ENCODE measurements around the gene RPS6KA3.

DNA sequence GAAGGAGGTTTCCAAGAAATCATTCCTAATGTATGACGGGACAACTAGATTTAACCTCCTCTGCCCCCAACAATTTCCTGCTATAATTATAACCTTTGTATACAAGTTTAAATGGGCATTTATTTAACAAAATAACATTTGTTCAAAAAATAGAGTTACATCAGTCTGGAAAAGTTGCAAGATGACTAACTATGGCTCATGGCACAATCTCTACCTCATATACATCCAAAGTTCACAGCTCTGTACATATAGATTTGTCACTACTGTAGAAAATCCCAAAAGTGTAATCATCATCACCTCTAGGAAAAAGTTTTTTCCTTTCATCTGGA lies 3.8 kb upstream of the RPS6KA3 start:
- TF ChIP-seq, protein P1, sequence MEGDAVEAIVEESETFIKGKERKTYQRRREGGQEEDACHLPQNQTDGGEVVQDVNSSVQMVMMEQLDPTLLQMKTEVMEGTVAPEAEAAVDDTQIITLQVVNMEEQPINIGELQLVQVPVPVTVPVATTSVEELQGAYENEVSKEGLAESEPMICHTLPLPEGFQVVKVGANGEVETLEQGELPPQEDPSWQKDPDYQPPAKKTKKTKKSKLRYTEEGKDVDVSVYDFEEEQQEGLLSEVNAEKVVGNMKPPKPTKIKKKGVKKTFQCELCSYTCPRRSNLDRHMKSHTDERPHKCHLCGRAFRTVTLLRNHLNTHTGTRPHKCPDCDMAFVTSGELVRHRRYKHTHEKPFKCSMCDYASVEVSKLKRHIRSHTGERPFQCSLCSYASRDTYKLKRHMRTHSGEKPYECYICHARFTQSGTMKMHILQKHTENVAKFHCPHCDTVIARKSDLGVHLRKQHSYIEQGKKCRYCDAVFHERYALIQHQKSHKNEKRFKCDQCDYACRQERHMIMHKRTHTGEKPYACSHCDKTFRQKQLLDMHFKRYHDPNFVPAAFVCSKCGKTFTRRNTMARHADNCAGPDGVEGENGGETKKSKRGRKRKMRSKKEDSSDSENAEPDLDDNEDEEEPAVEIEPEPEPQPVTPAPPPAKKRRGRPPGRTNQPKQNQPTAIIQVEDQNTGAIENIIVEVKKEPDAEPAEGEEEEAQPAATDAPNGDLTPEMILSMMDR (IDR thresholded peaks at IDR 0.05), result no peak
- no peak for TF ChIP-seq POLR2A (IDR thresholded peaks at IDR 0.05)
